ENCODE measurements around the gene SPTLC2.
"Not testable (repeated sequence)": the region's sequence is repeated elsewhere in the genome, so short reads cannot be mapped to it uniquely, and the experiment has no call there.

The SPTLC2 gene

GRCh38 chr14:77616454-77617229 is at the start of gene SPTLC2:
Gene SPTLC2, minus strand, starts transcription at chr14:77616637. Its CDS starts 58 bp downstream, at chr14:77616579.
- DNase-seq, result peak; percentile 100

GRCh38 chr14:77663293-77663692 is 46.9 kb upstream of the SPTLC2 start:
- DNase-seq, result no peak

GRCh38 chr14:77661562-77661961 is 45.1 kb upstream of the SPTLC2 start:
- DNase-seq, result peak; percentile 53

- peak; percentile 92 for DNase-seq
Observed at GRCh38 chr14:77660754-77661153, 44.3 kb upstream of the SPTLC2 start.

- no peak for DNase-seq
Observed at GRCh38 chr14:77659831-77660230, 43.4 kb upstream of the SPTLC2 start.

GRCh38 chr14:77657280-77657679 is 40.8 kb upstream of the SPTLC2 start:
- DNase-seq, result no peak

GRCh38 chr14:77654001-77654441 is 37.6 kb upstream of the SPTLC2 start:
- DNase-seq, result no peak

GRCh38 chr14:77649326-77649725 is 32.9 kb upstream of the SPTLC2 start:
- no peak for DNase-seq

DNA sequence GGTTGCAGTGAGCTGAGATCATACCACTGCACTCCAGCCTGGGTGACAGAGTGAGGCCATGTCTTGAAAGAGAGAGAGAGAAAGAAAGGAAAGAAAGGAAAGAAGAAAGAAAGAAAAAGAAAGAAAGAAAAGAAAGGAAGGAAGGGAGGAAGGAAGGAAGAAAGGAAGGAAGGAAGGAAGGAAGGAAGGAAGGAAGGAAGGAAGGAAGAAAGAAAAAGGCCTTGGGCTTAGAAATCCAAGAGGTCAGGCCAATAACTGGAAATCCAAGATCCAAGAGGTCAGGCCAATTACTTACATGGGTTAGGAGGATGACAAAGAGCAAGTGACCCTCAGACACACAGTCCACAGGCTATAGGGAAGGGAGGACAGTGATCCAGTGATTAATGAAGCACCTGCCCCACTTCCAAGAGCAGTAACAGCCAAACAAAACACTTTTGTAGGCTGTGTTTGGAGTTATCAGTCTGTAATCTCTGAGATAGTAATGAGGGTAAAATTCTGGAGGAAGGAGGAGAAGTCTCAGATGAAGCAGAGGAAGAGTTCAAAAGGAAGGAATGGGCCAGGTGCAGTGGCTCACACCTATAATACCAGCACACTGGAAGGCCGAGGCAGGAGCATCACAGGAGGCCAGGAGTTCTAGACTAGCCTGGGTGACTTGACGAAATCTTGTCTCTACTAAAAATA is 32.2 kb upstream of the SPTLC2 start:
- DNase-seq, result no peak

DNA sequence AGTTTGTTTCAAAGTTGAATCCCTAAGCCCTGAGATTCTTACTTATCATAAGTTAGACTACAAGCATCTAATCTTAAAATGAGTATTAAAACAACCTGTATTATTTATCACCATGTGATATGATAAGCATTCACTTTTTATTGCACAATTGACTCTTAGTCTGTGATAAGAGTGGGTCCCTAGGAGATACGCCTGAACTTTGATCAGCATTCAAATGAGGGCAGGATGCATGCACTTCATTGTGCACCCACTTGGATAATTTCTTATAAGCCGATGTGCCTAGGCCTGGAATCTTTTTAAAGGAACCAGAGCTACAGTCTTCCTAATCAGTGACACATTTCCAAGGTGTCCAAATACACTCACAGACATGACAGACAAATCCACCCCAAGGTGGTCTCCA is 31.4 kb upstream of the SPTLC2 start:
- no peak for DNase-seq

GRCh38 chr14:77646907-77647306 is 30.5 kb upstream of the SPTLC2 start:
- DNase-seq, result no peak

DNA sequence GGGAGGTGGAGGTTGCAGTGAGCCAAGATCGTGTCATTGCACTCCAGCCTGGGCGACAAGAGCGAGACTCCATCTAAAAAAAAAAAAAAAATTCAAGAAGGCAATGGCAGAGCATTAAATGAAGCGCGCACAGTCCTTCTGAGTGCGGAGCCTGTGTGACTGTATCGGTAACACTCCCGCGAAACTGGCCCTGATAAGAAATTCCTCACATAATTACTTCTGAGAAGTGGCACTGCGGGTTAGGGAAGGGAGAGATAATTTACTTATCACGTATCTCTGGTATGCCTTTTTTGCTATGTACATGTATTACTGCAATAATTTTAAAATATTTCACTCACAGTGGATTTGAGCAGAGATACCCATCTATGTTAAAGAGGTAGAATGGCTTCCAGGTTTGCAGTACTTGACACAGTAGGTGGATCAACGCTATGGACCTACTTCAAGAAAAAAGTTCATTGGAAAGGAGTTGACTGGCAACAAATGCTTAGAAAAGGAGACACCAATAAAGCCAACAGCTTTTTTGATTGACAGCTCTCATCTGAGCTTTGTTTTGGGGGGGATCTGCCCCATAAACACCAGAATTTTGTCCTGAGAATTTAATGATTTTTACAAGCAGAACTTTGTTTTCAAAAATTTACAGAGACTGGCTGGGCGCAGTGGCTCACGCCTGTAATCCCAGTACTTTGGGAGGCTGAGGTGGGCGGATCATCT is 29.2 kb upstream of the SPTLC2 start:
- no peak for DNase-seq

DNA sequence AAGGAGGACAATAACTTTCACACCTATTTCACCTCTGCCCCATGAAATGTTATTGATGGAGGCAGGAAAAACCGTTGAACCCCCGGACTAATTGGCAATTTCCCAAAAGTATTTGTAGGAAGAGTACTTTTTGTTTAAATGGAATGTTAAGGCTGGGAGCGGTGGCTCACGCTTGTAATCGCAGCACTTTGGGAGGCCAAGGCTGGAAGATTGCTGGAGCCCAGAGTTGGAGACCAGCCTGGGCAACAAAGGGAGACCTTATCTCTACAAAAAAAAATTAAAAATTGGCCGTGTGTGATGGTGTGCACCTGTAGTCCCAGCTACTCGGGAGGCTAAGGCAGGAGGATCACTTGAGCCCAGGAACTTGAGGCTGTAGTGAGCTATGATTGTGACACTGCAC is 26.0 kb upstream of the SPTLC2 start:
- no peak for DNase-seq

GRCh38 chr14:77641534-77642341 is 25.3 kb upstream of the SPTLC2 start:
- no peak for DNase-seq

GRCh38 chr14:77640756-77641533 is 24.5 kb upstream of the SPTLC2 start:
- no peak for DNase-seq

DNA sequence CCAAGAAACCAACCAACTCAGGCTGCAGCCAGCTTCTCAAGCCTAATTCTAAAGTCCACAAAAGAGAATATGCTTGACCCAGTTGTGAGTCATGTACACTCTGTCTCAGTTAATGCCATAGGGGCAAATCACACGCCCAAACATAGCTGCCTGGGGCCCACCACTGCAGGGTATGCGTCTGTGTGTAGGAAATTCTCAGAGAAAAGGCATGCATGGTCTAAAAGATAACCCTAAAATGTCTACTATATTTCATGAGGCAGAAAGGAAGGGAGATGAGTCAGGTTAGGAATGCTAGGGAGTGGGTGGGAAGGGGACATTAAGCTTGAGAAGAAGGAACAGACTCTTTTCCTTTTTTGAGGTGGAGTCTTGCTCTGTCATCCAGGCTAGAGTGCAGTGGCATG is 22.3 kb upstream of the SPTLC2 start:
- no peak for DNase-seq

GRCh38 chr14:77635869-77636268 is 19.4 kb upstream of the SPTLC2 start:
- DNase-seq, result not testable (repeated sequence)

DNA sequence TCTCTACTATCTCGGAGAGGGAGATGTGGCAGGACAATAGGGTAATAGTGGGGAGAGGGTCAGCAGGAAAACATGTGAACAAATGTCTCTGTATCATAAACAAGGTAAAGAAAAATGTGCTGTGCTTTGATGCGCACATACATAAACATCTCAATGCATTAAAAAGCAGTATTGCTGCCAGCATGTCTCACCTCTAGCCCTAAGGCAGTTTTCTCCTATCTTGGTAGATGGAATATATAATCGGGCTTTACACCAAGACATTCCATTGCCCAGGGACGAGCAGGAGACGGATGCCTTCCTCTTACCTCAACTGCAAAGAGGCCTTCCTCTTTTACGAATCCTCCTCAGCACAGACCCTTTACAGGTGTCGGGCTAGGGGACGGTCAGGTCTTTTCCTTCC is 19.0 kb upstream of the SPTLC2 start:
- not testable (repeated sequence) for DNase-seq

- no peak for DNase-seq
Observed at GRCh38 chr14:77630111-77630510, 13.7 kb upstream of the SPTLC2 start.

DNA sequence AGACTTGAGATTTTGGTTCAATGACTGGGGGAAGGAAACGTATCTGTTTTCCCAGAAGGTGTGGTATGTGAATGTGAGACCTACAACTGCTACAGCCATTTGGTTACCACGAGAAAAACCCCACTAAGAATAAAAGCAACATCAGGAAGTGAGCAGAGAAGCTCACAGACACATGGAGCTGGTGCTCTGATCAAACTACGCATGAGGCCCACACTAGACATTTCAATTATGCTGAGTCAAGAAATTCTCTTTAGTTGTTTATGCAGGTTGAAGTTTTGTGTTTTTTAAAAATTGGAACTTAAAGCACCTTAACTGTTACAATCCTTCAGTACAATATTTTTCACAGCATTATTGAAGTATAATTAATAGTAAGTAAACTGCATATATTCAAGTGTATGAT is 8.9 kb upstream of the SPTLC2 start:
- no peak for DNase-seq

GRCh38 chr14:77623201-77623600 is 6.8 kb upstream of the SPTLC2 start:
- DNase-seq, result no peak

DNA sequence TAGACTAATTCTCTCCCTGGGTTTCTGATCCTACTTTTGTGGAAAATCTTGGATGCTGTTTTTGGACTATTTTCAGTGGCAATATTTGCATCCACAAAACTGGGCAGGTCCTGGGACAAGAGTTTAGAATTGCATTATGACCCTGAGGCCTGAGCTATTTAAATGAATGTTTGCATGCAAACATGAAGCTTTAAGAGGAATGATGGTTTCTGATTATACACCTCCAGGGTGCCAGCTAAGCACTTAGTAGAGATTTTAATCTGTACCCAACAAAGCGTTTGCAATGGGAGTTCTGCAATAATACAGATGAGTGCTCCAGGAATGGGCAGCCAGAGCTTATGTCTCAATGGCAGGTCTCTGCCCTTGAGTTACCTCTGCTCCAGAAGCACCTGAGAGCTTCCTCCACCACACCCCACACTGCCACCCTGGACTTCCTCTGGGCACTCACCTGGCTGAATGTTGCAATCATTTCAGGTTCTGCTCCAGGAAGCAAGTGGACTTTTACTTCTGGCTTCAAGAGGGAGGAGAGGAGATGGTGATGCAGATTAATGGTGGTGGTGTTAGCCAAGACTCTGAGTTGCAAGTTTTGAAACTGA is 6.0 kb upstream of the SPTLC2 start:
- DNase-seq, result no peak

All from NCI-H524 treated with DMSO at 0.1 percent for 48 hours (cell line).